ENCODE results near the gene MCOLN2.

GRCh38 chr1:84939761-84940160, 57.2 kb downstream of the MCOLN2 start:
- TF ChIP-seq EZH2phosphoT487 (IDR thresholded peaks at IDR 0.05; ENCODE audit: insufficient read depth, low read depth), result no peak
- no peak for TF ChIP-seq EZH2 (IDR thresholded peaks at IDR 0.05; ENCODE audit: insufficient read depth, poor library complexity, severe bottlenecking)
